GM10847 (cell line): ENCODE data around the gene PPP4R4.

Source experiments
- POLR2A ChIP-seq: IDR thresholded peaks from 2 replicates; pipeline ENCODE4 v1.6.1; 2011; ENCODE audit not compliant: insufficient read length; ENCODE audit errors: extremely low read depth

The PPP4R4 gene

GRCh38 chr14:94164685-94165431, 9.3 kb upstream of the PPP4R4 start:
- TF ChIP-seq POLR2A: no peak

GRCh38 chr14:94165744-94166143, 8.4 kb upstream of the PPP4R4 start:
- TF ChIP-seq POLR2A: no peak

- TF ChIP-seq POLR2A: no peak
Observed at GRCh38 chr14:94170136-94170535, 4.0 kb upstream of the PPP4R4 start.

- TF ChIP-seq POLR2A: no peak
Observed at GRCh38 chr14:94171208-94171607, 2.9 kb upstream of the PPP4R4 start.

- no peak for TF ChIP-seq POLR2A
Observed at GRCh38 chr14:94172545-94172944, 1.6 kb upstream of the PPP4R4 start.

GRCh38 chr14:94173471-94173884, 644 bp upstream of the PPP4R4 start:
- TF ChIP-seq POLR2A: no peak

GRCh38 chr14:94174604-94175010, 485 bp downstream of the PPP4R4 start:
- TF ChIP-seq POLR2A: no peak

- TF ChIP-seq POLR2A: no peak
Observed at GRCh38 chr14:94175011-94175745, 1.1 kb downstream of the PPP4R4 start.

- no peak for TF ChIP-seq POLR2A
Observed at GRCh38 chr14:94175747-94176146, 1.6 kb downstream of the PPP4R4 start.

GRCh38 chr14:94176808-94177207, 2.7 kb downstream of the PPP4R4 start:
- no peak for TF ChIP-seq POLR2A

- no peak for TF ChIP-seq POLR2A
Observed at GRCh38 chr14:94177806-94178205, 3.7 kb downstream of the PPP4R4 start.

- no peak for TF ChIP-seq POLR2A
Observed at GRCh38 chr14:94179244-94179643, 5.1 kb downstream of the PPP4R4 start.

GRCh38 chr14:94180655-94181271, 6.6 kb downstream of the PPP4R4 start:
- no peak for TF ChIP-seq POLR2A

GRCh38 chr14:94181835-94182234, 7.7 kb downstream of the PPP4R4 start:
- TF ChIP-seq POLR2A: no peak

- TF ChIP-seq POLR2A: no peak
Observed at GRCh38 chr14:94192536-94192935, 18.4 kb downstream of the PPP4R4 start.

- TF ChIP-seq POLR2A: no peak
Observed at GRCh38 chr14:94193776-94194175, 19.7 kb downstream of the PPP4R4 start.
